Trophoblast cell (in vitro differentiated cells and primary cell): Measurements from ENCODE around the gene MAP2K5.

Experiments used
- DNase-seq, 2 donors: peaks; one replicate each; pipeline ENCODE4 v3.0.0-alpha.2; 2016
- H2AFZ ChIP-seq: 2 replicates; pipeline ENCODE4 v1.6.1; 2013; ENCODE audit warnings: low read length, moderate library complexity, mild to moderate bottlenecking; ENCODE audit not compliant: insufficient read depth, poor library complexity
- H2AK5ac ChIP-seq: 2 replicates; pipeline ENCODE4 v1.6.1; 2013; ENCODE audit warnings: mild to moderate bottlenecking, low read length
- H2BK120ac ChIP-seq: 2 replicates; pipeline ENCODE4 v1.6.1; 2013; ENCODE audit warnings: low read length, mild to moderate bottlenecking, moderate library complexity; ENCODE audit not compliant: insufficient read depth, poor library complexity
- H2BK12ac ChIP-seq: 2 replicates; pipeline ENCODE4 v1.6.1; 2013; ENCODE audit warnings: mild to moderate bottlenecking, low read length, moderate library complexity
- H2BK5ac ChIP-seq: 2 replicates; pipeline ENCODE4 v1.6.1; 2013; ENCODE audit warnings: low read length, low read depth, moderate library complexity, mild to moderate bottlenecking; ENCODE audit not compliant: poor library complexity
- H3K14ac ChIP-seq: 2 replicates; pipeline ENCODE4 v1.6.1; 2013; ENCODE audit warnings: mild to moderate bottlenecking, low read length
- H3K18ac ChIP-seq: 2 replicates; pipeline ENCODE4 v1.6.1; 2013; ENCODE audit warnings: mild to moderate bottlenecking, low read length
- H3K23ac ChIP-seq: 2 replicates; pipeline ENCODE4 v1.6.1; 2013; ENCODE audit warnings: low read length
- H3K27ac ChIP-seq: 2 replicates; pipeline ENCODE4 v1.5.1; 2013; ENCODE audit warnings: low read depth, mild to moderate bottlenecking, inconsistent platforms, low read length, moderate library complexity
- H3K27me3 ChIP-seq: 2 replicates; pipeline ENCODE4 v1.6.1; 2013; ENCODE audit warnings: inconsistent platforms, mild to moderate bottlenecking, low read length, moderate library complexity; ENCODE audit not compliant: insufficient read depth
- H3K36me3 ChIP-seq, 2 experiments: 1 replicate in 1 of 2; 2 replicates in 1 of 2; pipeline ENCODE4 v1.6.1; 2013; ENCODE audit warnings: low read length in 2 of 2, mild to moderate bottlenecking in 2 of 2, moderate library complexity in 1 of 2; ENCODE audit not compliant: insufficient read depth in 2 of 2, control insufficient read depth in 1 of 2
- H3K4ac ChIP-seq: 2 replicates; pipeline ENCODE4 v1.6.1; 2013; ENCODE audit warnings: low read depth, mild to moderate bottlenecking, low read length, moderate library complexity
- H3K4me1 ChIP-seq, 2 experiments: 1 replicate in 1 of 2; 2 replicates in 1 of 2; pipeline ENCODE4 v1.6.1; 2013; ENCODE audit warnings: low read length in 2 of 2, mild to moderate bottlenecking in 2 of 2, moderate library complexity in 1 of 2; ENCODE audit not compliant: insufficient read depth in 2 of 2, control insufficient read depth in 1 of 2
- H3K4me2 ChIP-seq: 2 replicates; pipeline ENCODE4 v1.6.1; 2013; ENCODE audit warnings: inconsistent platforms, mild to moderate bottlenecking, low read length, moderate library complexity
- H3K4me3 ChIP-seq: 2 replicates; pipeline ENCODE4 v1.5.1; 2013; ENCODE audit warnings: mild to moderate bottlenecking, low read depth, low read length, inconsistent platforms
- H3K79me1 ChIP-seq: one replicate; pipeline ENCODE4 v1.6.1; 2013; ENCODE audit warnings: low read length
- H3K79me2 ChIP-seq: 2 replicates; pipeline ENCODE4 v1.6.1; 2013; ENCODE audit warnings: low read length, mild to moderate bottlenecking; ENCODE audit not compliant: control insufficient read depth, insufficient read depth, poor library complexity
- H3K9ac ChIP-seq: 2 replicates; pipeline ENCODE4 v1.6.1; 2013; ENCODE audit warnings: mild to moderate bottlenecking, low read length
- H3K9me3 ChIP-seq: 2 replicates; pipeline ENCODE4 v1.6.1; 2013; ENCODE audit warnings: low read depth, mild to moderate bottlenecking, control low read depth, inconsistent platforms, low read length; ENCODE audit not compliant: insufficient read depth
- H4K12ac ChIP-seq: 2 replicates; pipeline ENCODE4 v1.6.1; 2013; ENCODE audit warnings: low read depth, mild to moderate bottlenecking, low read length, moderate library complexity
- H4K8ac ChIP-seq: 2 replicates; pipeline ENCODE4 v1.6.1; 2013; ENCODE audit warnings: low read depth, mild to moderate bottlenecking, low read length, moderate library complexity
- H4K91ac ChIP-seq: one replicate; pipeline ENCODE4 v1.6.1; 2013; ENCODE audit warnings: low read depth, mild to moderate bottlenecking, low read length, moderate library complexity
- WGBS: extraction: QIAGEN DNeasy Blood & Tissue Kit; methylation state at CpG from one replicate; pipeline ENCODE4 v1.1.7; 2013; ENCODE audit warnings: missing lambda C conversion rate; ENCODE audit not compliant: insufficient read length, insufficient coverage; ENCODE audit errors: extremely low coverage; 5-methylcytosine and 5-hydroxymethylcytosine counted together

Gene MAP2K5

DNA sequence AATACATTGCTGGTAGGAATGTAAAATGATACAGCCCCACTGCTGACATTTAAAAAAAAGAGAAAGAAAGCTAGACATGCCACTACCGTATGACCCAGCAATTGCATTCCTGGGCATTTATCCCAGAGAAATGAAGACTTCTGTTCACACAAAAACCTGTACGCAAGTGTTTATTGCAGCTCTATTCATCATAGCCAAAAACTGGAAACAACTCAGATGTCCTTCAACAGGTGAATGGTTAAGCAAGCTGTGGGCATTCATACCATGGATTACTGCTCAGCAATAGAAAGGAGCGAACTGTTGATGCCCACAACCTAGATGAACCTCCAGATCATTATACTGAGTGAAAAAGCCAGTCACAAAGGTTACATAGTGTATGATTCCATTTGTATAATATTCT, 132.5 kb downstream of the MAP2K5 start:
- Histone ChIP-seq H2AFZ (no peak overlapping the region), H4K12ac (no peak overlapping the region), H3K36me3 (no peaks in the 10 kb centered on the region), H3K27ac (no peak overlapping the region), H3K18ac (no peak overlapping the region), H3K9ac (no peak overlapping the region), H4K91ac (no peak overlapping the region), H3K14ac (no peak overlapping the region), H3K79me1 (no peaks in the 10 kb centered on the region), H3K27me3 (no peaks in the 10 kb centered on the region), H3K9me3 (no peaks in the 10 kb centered on the region), H2AK5ac (no peak overlapping the region), H3K4me2 (no peak overlapping the region), H2BK12ac (no peak overlapping the region), H2BK5ac (no peak overlapping the region), H4K8ac (no peak overlapping the region), H3K4ac (no peak overlapping the region), H3K79me2 (no peaks in the 10 kb centered on the region), H3K4me1 (no peaks in the 10 kb centered on the region), H3K4me3 (no peak overlapping the region), H2BK120ac (no peak overlapping the region), H3K23ac (no peak overlapping the region)
- no CpG with 5 or more reads among the region's 3 CpGs for WGBS
- no peak for DNase-seq

DNA sequence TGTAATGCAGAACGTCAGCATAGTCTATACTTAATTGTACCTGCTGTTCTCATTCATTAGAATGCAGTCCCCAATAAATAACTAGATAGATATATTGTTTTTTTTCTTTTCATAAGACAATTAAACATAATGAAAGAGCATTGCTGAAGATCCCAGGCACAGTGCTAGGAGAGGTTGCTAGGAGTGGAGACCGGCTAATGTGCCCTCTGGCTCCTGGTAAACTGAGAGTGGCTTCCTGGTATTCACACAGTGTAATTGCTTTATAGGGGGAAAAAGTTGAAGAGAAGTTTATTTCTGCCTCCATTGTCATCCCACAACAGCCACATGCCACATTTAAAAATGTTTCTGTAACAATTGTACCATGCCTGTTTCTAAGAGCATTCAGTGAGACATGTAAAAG, 135.6 kb downstream of the MAP2K5 start:
- Histone ChIP-seq H3K4me1 (no peaks in the 10 kb centered on the region), H2AK5ac (no peak overlapping the region), H3K36me3 (no peaks in the 10 kb centered on the region), H2AFZ (no peak overlapping the region), H3K27me3 (no peaks in the 10 kb centered on the region), H3K27ac (no peak overlapping the region), H2BK12ac (no peak overlapping the region), H2BK120ac (no peak overlapping the region), H3K9ac (no peak overlapping the region), H4K91ac (no peak overlapping the region), H3K79me2 (no peaks in the 10 kb centered on the region), H3K79me1 (no peaks in the 10 kb centered on the region), H3K4ac (no peak overlapping the region), H4K12ac (no peak overlapping the region), H3K4me2 (no peak overlapping the region), H3K9me3 (no peaks in the 10 kb centered on the region), H4K8ac (no peak overlapping the region), H3K14ac (no peak overlapping the region), H3K18ac (no peak overlapping the region), H3K23ac (no peak overlapping the region), H2BK5ac (no peak overlapping the region), H3K4me3 (no peak overlapping the region)
- no CpG with 5 or more reads among the region's 2 CpGs for WGBS
- no peak for DNase-seq

DNA sequence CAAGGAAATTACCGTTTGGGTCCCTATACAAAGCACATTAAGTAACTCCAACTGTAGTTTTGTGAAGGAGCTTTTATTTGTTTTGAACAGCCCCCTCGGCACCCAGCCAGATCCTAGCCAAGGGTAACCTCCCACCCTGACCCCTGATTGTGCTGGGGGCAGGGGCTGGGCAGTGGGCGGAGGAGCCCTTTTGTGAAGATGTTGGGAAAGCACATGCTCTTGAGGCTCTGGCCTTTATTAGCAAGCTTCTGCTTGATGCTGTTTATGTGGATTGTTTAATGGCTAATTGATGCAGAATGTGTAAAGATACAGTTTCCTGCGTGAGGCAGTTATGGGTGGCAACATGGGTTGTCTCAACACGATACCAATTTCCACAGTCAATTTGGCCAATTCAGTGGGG, 136.5 kb downstream of the MAP2K5 start:
- no peak overlapping the region for H2BK120ac ChIP-seq
- DNase-seq, result no peak
- H3K23ac ChIP-seq, result no peak overlapping the region
- H3K27me3 ChIP-seq, result no peaks in the 10 kb centered on the region
- no peak overlapping the region for H4K8ac ChIP-seq
- H3K9me3 ChIP-seq, result no peaks in the 10 kb centered on the region
- H3K4me1 ChIP-seq, result no peaks in the 10 kb centered on the region
- no peak overlapping the region for H3K27ac ChIP-seq
- H3K79me1 ChIP-seq, result no peaks in the 10 kb centered on the region
- no peak overlapping the region for H2AFZ ChIP-seq
- no peak overlapping the region for H3K4me2 ChIP-seq
- H2AK5ac ChIP-seq, result no peak overlapping the region
- no peak overlapping the region for H4K12ac ChIP-seq
- no peak overlapping the region for H3K4me3 ChIP-seq
- no CpG with 5 or more reads among the region's 5 CpGs for WGBS
- no peaks in the 10 kb centered on the region for H3K36me3 ChIP-seq
- H3K14ac ChIP-seq, result no peak overlapping the region
- H2BK12ac ChIP-seq, result no peak overlapping the region
- H3K79me2 ChIP-seq, result no peaks in the 10 kb centered on the region
- H4K91ac ChIP-seq, result no peak overlapping the region
- no peak overlapping the region for H3K4ac ChIP-seq
- H2BK5ac ChIP-seq, result no peak overlapping the region
- no peak overlapping the region for H3K9ac ChIP-seq
- H3K18ac ChIP-seq, result no peak overlapping the region

DNA sequence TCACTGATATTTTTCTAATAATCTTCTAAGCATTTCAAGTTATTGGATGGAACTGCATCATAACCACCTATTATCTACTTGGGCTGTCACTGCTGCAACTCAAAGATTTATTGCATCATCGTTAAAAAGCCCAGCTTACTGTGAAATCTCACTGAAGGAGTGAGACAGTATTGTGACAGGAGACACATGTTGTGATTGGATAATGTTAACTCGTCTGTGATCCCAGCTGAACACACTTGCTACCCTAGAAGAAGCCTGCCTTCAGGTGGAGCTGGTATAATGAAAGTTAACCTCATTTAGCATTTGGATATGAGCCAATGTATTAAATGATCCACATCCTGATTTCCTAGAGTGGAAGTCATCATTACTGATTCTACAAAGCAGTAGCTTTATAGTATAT, 138.1 kb downstream of the MAP2K5 start:
- no peak overlapping the region for H4K8ac ChIP-seq
- no peak overlapping the region for H2BK120ac ChIP-seq
- no peak overlapping the region for H3K14ac ChIP-seq
- no peak overlapping the region for H3K18ac ChIP-seq
- no peak overlapping the region for H3K4ac ChIP-seq
- WGBS, result no CpG with 5 or more reads among the region's 2 CpGs
- H3K36me3 ChIP-seq, result peaks cover 0 to under 1% of the 10 kb centered on the region in 2 experiments
- H3K9ac ChIP-seq, result no peak overlapping the region
- no peak for DNase-seq
- no peaks in the 10 kb centered on the region for H3K4me1 ChIP-seq
- H3K27ac ChIP-seq, result no peak overlapping the region
- no peak overlapping the region for H4K12ac ChIP-seq
- H3K4me3 ChIP-seq, result no peak overlapping the region
- H3K23ac ChIP-seq, result no peak overlapping the region
- H4K91ac ChIP-seq, result no peak overlapping the region
- H2AFZ ChIP-seq, result no peak overlapping the region
- H2BK12ac ChIP-seq, result no peak overlapping the region
- no peaks in the 10 kb centered on the region for H3K27me3 ChIP-seq
- H3K4me2 ChIP-seq, result no peak overlapping the region
- no peaks in the 10 kb centered on the region for H3K79me1 ChIP-seq
- H3K79me2 ChIP-seq, result no peaks in the 10 kb centered on the region
- no peak overlapping the region for H2AK5ac ChIP-seq
- no peak overlapping the region for H2BK5ac ChIP-seq
- no peaks in the 10 kb centered on the region for H3K9me3 ChIP-seq
